Smooth muscle cell (in vitro differentiated cells): ENCODE data around the gene DPP3. TPM values are rescaled to one million over a fixed set of nuclear protein-coding genes. Genes with fewer than 3 reads are reported as not detected.
"Not testable (repeated sequence)": the region's sequence is repeated elsewhere in the genome, so short reads cannot be mapped to it uniquely, and the experiment has no call there.

Source experiments
- DNase-seq: peaks from one replicate; lab custom pipeline; 2025; ENCODE audit not compliant: unreplicated experiment; lab: John Stamatoyannopoulos, UW
- H2AFZ ChIP-seq: fragments of 200-600 bp; sonication (generic); 2 replicates; pipeline ENCODE4 v1.6.0; 2016; ENCODE audit warnings: antibody characterized with exemption, low read depth, mild to moderate bottlenecking
- H3F3A ChIP-seq: fragments of 200-600 bp; sonication (generic); 2 replicates; pipeline ENCODE4 v1.6.0; 2017; ENCODE audit warnings: antibody characterized with exemption, low read depth
- H3K27ac ChIP-seq: fragments of 200-600 bp; sonication (generic); 2 replicates; pipeline ENCODE4 v1.5.1; 2016; ENCODE audit warnings: low read depth, mild to moderate bottlenecking
- H3K27me3 ChIP-seq: fragments of 200-600 bp; sonication (generic); 2 replicates; pipeline ENCODE4 v1.6.1; 2016; ENCODE audit warnings: low read depth, mild to moderate bottlenecking
- H3K36me3 ChIP-seq: fragments of 200-600 bp; sonication (generic); 2 replicates; pipeline ENCODE4 v1.5.1; 2016; ENCODE audit warnings: low read depth
- H3K4me1 ChIP-seq: fragments of 200-600 bp; sonication (generic); 2 replicates; pipeline ENCODE4 v1.5.1; 2016; ENCODE audit warnings: low read depth
- H3K4me2 ChIP-seq: fragments of 200-600 bp; sonication (generic); 2 replicates; pipeline ENCODE4 v1.6.0; 2016; ENCODE audit warnings: mild to moderate bottlenecking
- H3K4me3 ChIP-seq: fragments of 200-600 bp; sonication (generic); 2 replicates; pipeline ENCODE4 v1.5.1; 2016; ENCODE audit warnings: mild to moderate bottlenecking
- H3K79me2 ChIP-seq: fragments of 200-600 bp; sonication (generic); 2 replicates; pipeline ENCODE4 v1.6.0; 2016; ENCODE audit warnings: low read depth, mild to moderate bottlenecking
- H3K9ac ChIP-seq: fragments of 200-600 bp; sonication (generic); 2 replicates; pipeline ENCODE4 v1.6.0; 2016; ENCODE audit warnings: low read depth
- H3K9me3 ChIP-seq: fragments of 200-600 bp; sonication (generic); replicated peaks from 2 replicates; pipeline ENCODE4 v1.5.1; 2016; ENCODE audit warnings: low read depth
- H4K20me1 ChIP-seq: fragments of 200-600 bp; sonication (generic); 2 replicates; pipeline ENCODE4 v1.6.0; 2016; ENCODE audit warnings: low read depth
- WGBS: methylation state at CpG from one replicate; pipeline ENCODE4 v1.1.7; 2016; ENCODE audit warnings: low lambda C conversion rate; 5-methylcytosine and 5-hydroxymethylcytosine counted together
- polyA plus RNA-seq: library from polyadenylated mRNA; unstranded; fragments of >200 nt; fragmentation: Nextera tagmentation; extraction: Ambion mirVana; gene quantifications from 2 replicates; pipeline ENCODE4 v1.2.1, GENCODE V29; 2016
- total RNA-seq: library from RNA; depleted of rRNA; stranded (reverse); fragments of >200 nt; gene quantifications from 2 replicates; pipeline ENCODE4 v1.2.3, GENCODE V29; 2014
- TF ChIP-seq, protein P1 (sequence below): fragments of 200-600 bp; sonication (generic); IDR thresholded peaks from 2 replicates; pipeline ENCODE4 v1.5.1; 2017; ENCODE audit warnings: borderline replicate concordance, mild to moderate bottlenecking, antibody characterized with exemption; ENCODE audit not compliant: insufficient read depth, poor library complexity, severe bottlenecking

Gene DPP3
- total and polyA plus RNA-seq, 2 experiments from 2014 or later, result 34.6 to 40.1 TPM

DNA sequence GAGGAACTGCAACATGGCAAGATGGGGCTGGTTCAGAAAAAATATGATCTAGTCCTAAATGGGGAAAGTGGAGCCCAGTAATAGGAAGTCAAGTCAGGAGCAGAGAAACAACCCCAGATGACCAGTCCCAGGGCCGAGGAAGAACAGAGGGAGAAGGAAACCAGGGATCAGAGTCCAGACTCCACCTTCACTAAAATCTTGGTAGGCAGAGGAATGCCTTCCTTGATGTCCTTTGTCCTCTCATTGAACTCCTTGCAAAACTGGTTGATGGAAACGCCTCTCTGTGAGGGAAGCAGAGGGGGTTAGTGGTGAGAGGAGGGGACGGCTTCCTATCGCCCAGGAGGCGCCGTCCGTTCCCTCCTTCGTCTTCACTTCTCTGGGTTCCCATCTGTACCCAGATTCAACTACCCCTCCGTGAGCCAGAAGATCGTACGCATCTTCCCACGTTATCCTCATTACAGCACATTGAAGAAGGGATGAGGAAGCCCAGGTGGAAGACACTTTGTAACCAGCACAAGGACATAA lies 42.2 kb upstream of the DPP3 start:
- Histone ChIP-seq H3K4me1 (peaks cover 4% of the 10 kb centered on the region), H3K4me2 (peak overlapping the region; percentile 86), H3F3A (no peaks in the 10 kb centered on the region), H2AFZ (peak overlapping the region; percentile 99), H3K4me3 (peak overlapping the region; percentile 78), H3K27ac (no peak overlapping the region), H3K27me3 (no peaks in the 10 kb centered on the region), H3K36me3 (no peaks in the 10 kb centered on the region), H3K9me3 (no peaks in the 10 kb centered on the region), H4K20me1 (no peaks in the 10 kb centered on the region), H3K79me2 (no peaks in the 10 kb centered on the region), H3K9ac (peak overlapping the region; percentile 85)
- WGBS, result 8% methylated on average over 12 of the region's 12 CpGs
- TF ChIP-seq, protein P1, sequence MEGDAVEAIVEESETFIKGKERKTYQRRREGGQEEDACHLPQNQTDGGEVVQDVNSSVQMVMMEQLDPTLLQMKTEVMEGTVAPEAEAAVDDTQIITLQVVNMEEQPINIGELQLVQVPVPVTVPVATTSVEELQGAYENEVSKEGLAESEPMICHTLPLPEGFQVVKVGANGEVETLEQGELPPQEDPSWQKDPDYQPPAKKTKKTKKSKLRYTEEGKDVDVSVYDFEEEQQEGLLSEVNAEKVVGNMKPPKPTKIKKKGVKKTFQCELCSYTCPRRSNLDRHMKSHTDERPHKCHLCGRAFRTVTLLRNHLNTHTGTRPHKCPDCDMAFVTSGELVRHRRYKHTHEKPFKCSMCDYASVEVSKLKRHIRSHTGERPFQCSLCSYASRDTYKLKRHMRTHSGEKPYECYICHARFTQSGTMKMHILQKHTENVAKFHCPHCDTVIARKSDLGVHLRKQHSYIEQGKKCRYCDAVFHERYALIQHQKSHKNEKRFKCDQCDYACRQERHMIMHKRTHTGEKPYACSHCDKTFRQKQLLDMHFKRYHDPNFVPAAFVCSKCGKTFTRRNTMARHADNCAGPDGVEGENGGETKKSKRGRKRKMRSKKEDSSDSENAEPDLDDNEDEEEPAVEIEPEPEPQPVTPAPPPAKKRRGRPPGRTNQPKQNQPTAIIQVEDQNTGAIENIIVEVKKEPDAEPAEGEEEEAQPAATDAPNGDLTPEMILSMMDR, result no peak
- no peak for DNase-seq

DNA sequence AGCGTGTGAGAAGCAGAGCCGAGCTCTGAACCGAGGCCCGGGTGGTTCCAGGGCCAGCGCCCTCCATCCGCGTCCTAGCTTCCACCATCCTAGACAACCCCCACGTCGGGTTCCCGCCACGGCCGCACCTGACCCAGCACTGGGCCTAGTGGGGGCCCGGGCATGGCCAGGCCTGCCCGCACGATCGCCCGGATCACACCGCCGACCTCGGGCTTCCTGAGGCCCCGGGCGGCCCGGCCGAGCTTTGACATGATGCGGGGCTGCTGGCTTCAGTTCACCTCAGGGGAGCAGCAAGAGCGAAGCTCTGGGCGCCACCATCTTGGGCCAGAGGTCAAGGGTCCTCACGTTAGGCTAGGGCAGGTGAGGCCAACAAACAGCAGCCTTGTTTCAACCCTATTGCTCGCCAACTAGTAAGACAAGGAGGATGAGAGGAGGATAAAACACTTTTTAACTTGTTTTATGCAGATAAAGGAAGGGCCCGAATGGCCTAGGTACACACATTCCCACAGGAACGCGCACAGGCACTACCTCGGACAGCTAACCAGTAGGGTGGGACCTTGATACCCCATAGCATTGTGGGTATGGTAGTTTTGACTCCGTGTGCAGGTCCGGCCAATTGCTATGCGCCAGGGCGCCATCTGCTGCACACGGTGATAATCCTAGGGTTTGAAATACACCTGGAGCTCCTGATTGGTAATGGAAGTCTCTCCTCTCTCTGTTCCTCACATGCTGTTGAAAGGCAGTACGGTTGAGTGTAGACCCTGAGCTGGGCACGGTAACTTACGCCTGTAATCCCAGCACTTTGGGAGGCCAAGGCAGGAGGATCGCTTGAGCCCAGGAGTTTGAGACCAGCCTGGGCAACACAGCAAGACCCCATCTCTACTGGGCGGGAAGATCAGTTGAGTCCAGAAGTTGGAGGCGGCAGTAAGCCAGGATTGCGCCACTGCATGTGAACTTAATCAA lies 41.4 kb upstream of the DPP3 start, which contains the start of gene MRPL11:
Gene MRPL11 (minus strand): TSS at position 345 of the 963 bp plus-strand sequence. CDS start 94 bp downstream, at position 251.
- H3F3A ChIP-seq, result no peaks in the 10 kb centered on the region
- peak within 1 kb of the TSS; percentile 85 for H3K9ac ChIP-seq
- H3K4me2 ChIP-seq, result peak within 1 kb of the TSS; percentile 86
- H3K4me1 ChIP-seq, result peaks cover 4% of the 10 kb centered on the region
- H3K27ac ChIP-seq, result peak within 1 kb of the TSS; percentile 33
- no peaks in the 10 kb centered on the region for H4K20me1 ChIP-seq
- H3K27me3 ChIP-seq, result no peaks in the 10 kb centered on the region
- H3K36me3 ChIP-seq, result no peaks in the 10 kb centered on the region
- H3K9me3 ChIP-seq, result no peaks in the 10 kb centered on the region
- peak within 1 kb of the TSS; percentile 78 for H3K4me3 ChIP-seq
- peak; percentile 15 for DNase-seq
- no peaks in the 10 kb centered on the region for H3K79me2 ChIP-seq
- TF ChIP-seq, protein P1, result peak; percentile 46
- peak within 1 kb of the TSS; percentile 99 for H2AFZ ChIP-seq
- 10% methylated on average over 45 of the region's 45 CpGs for WGBS

DNA sequence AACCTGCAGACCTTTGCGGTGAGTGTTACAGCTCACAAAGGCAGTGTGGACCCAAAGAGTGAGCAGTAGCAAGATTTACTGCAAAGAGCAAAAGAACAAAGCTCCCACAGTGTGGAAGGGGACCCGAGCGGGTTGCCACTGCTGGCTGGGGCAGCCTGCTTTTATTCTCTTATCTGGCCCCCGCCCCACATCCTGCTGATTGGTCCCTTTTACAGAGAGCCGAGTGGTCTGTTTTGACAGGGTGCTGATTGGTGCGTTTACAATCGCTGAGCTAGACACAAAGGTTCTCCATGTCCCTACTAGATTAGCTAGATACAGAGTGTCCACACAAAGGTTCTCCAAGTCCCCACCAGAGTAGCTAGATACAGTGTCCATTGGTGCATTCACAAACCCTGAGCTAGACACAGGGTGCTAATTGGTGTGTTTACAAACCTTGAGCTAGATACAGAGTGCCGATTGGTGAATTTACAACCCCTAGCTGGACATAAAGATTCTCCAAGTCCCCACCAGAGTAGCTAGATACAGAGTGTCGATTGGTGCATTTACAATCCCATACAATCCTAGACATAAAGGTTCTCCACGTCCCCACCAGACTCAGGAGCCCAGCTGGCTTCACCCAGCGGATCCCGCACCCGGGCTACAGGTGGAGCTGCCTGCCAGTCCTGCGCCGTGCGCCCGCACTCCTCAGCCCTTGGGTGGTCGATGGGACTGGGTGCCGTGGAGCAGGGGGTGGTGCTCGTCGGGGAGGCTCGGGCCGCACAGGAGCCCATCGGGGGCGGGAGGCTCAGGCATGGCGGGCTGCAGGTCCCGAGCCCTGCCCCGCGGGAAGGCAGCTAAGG lies 39.9 kb upstream of the DPP3 start:
- not testable (repeated sequence) for H3K27me3 ChIP-seq, H3K4me2 ChIP-seq, H4K20me1 ChIP-seq, H2AFZ ChIP-seq, H3K9ac ChIP-seq, H3K27ac ChIP-seq, H3K36me3 ChIP-seq, H3K79me2 ChIP-seq, H3F3A ChIP-seq, H3K9me3 ChIP-seq, DNase-seq, H3K4me3 ChIP-seq, H3K4me1 ChIP-seq
- 93% methylated on average over 25 of the region's 29 CpGs for WGBS

DNA sequence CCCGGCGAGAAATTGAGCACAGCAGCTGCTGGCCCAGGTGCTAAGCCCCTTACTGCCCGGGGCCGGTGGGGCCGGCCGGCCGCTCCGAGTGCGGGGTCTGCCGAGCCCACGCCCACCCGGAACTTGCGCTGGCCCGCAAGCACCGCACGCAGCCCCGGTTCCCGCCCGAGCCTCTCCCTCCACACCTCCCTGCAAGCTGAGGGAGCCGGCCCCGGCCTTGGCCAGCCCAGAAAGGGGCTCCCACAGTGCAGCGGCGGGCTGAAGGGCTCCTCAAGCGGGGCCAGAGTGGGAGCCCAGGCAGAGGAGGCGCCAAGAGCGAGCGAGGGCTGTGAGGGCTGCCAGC lies 39.3 kb upstream of the DPP3 start:
- H3K4me2 ChIP-seq, H2AFZ ChIP-seq, H3K4me3 ChIP-seq, H4K20me1 ChIP-seq, H3K4me1 ChIP-seq, H3K27ac ChIP-seq, H3K79me2 ChIP-seq, H3K9me3 ChIP-seq, H3K9ac ChIP-seq, DNase-seq, H3K36me3 ChIP-seq, H3F3A ChIP-seq, H3K27me3 ChIP-seq: not testable (repeated sequence)
- 97% methylated on average over 17 of the region's 27 CpGs for WGBS
